A549 (cell line): ENCODE data around the gene TEKTIP1.

Experiments used
- BCL3 ChIP-seq: fragments of >200 bp; sonication (Bioruptor Twin); formaldehyde crosslinking; IDR thresholded peaks from 3 replicates; pipeline ENCODE4 v1.6.1; 2016
- CBX8 ChIP-seq: fragments of 200-600 bp; sonication (generic); IDR thresholded peaks from 2 replicates; pipeline ENCODE4 v1.6.1; 2016
- CHD2 ChIP-seq: fragments of 150-350 bp; IDR thresholded peaks from 2 replicates; pipeline ENCODE4 v1.6.1; 2014; ENCODE audit warnings: low read length; ENCODE audit not compliant: partially characterized antibody
- HEYL ChIP-seq: fragments of 250-450 bp; sonication (Bioruptor Pico); IDR thresholded peaks from 2 replicates; pipeline ENCODE4 v1.8.0; 2021; ENCODE audit warnings: mild to moderate bottlenecking, moderate library complexity
- JUN ChIP-seq, 2 experiments: fragments of >200 bp; sonication (Bioruptor Twin); formaldehyde crosslinking; IDR thresholded peaks; 2 replicates in 1 of 2; 3 replicates in 1 of 2; pipeline ENCODE4 v1.6.1; 2016 to 2017
- POLR2A ChIP-seq: IDR thresholded peaks from 2 replicates; pipeline ENCODE4 v1.6.1; 2012; ENCODE audit warnings: mild to moderate bottlenecking, low read length
- POLR2AphosphoS2 ChIP-seq: conservative IDR thresholded peaks from 2 replicates; pipeline ENCODE4 v1.6.1; 2012; ENCODE audit warnings: low read length, improper control_type of control experiment, inconsistent platforms
- RAD21 ChIP-seq, 2 experiments: fragments of >200 bp in 1 of 2; sonication (Bioruptor Twin) in 1 of 2; formaldehyde crosslinking in 1 of 2; IDR thresholded peaks in 1 of 2; conservative IDR thresholded peaks in 1 of 2; 2 replicates in 1 of 2; 3 replicates in 1 of 2; pipeline ENCODE4 v1.6.1; 2012 to 2018; ENCODE audit warnings: inconsistent platforms in 1 of 2
- RNF2 ChIP-seq: fragments of 200-600 bp; sonication (generic); IDR thresholded peaks from 2 replicates; pipeline ENCODE4 v1.6.1; 2016; ENCODE audit warnings: low read depth, mild to moderate bottlenecking, antibody characterized with exemption, moderate library complexity, borderline replicate concordance
- SREBF2 ChIP-seq: fragments of 450-650 bp; IDR thresholded peaks from 2 replicates; pipeline ENCODE4 v1.6.1; 2014; ENCODE audit warnings: mild to moderate bottlenecking, moderate library complexity
- TP53 ChIP-seq: fragments of 250-450 bp; sonication (Bioruptor Pico); IDR thresholded peaks from 2 replicates; pipeline ENCODE4 v1.5.0; 2021; ENCODE audit warnings: mild to moderate bottlenecking, moderate library complexity
- TF ChIP-seq, protein P1 (sequence below): fragments of >200 bp; sonication (Bioruptor Twin); formaldehyde crosslinking; IDR thresholded peaks from 3 replicates; pipeline ENCODE4 v1.5.1; 2016
- TF ChIP-seq, protein P2 (sequence below): IDR thresholded peaks from 2 replicates; pipeline ENCODE4 v1.6.1; 2012
- TF ChIP-seq, protein P3 (sequence below): fragments of 250-450 bp; sonication (Bioruptor Pico); IDR thresholded peaks from 2 replicates; pipeline ENCODE4 v1.5.0; 2020; ENCODE audit warnings: low read depth, mild to moderate bottlenecking, moderate library complexity

- TF ChIP-seq, protein P1, sequence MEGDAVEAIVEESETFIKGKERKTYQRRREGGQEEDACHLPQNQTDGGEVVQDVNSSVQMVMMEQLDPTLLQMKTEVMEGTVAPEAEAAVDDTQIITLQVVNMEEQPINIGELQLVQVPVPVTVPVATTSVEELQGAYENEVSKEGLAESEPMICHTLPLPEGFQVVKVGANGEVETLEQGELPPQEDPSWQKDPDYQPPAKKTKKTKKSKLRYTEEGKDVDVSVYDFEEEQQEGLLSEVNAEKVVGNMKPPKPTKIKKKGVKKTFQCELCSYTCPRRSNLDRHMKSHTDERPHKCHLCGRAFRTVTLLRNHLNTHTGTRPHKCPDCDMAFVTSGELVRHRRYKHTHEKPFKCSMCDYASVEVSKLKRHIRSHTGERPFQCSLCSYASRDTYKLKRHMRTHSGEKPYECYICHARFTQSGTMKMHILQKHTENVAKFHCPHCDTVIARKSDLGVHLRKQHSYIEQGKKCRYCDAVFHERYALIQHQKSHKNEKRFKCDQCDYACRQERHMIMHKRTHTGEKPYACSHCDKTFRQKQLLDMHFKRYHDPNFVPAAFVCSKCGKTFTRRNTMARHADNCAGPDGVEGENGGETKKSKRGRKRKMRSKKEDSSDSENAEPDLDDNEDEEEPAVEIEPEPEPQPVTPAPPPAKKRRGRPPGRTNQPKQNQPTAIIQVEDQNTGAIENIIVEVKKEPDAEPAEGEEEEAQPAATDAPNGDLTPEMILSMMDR, result no peak
- TF ChIP-seq RAD21 (conservative IDR thresholded peaks at IDR 0.05 in 1 of 2, IDR thresholded peaks at IDR 0.05 in 1 of 2) (no peak), HEYL (CRISPR knock-in tag) (no peak), POLR2AphosphoS2 (no peak), CHD2 (no peak), BCL3 (no peak), POLR2A (no peak), RNF2 (no peak), TP53 (CRISPR knock-in tag) (no peak), JUN (IDR thresholded peaks at IDR 0.05) (no peak), CBX8 (no peak), SREBF2 (no peak)
- TF ChIP-seq, protein P2, sequence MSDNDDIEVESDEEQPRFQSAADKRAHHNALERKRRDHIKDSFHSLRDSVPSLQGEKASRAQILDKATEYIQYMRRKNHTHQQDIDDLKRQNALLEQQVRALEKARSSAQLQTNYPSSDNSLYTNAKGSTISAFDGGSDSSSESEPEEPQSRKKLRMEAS, result no peak
- TF ChIP-seq, protein P3, sequence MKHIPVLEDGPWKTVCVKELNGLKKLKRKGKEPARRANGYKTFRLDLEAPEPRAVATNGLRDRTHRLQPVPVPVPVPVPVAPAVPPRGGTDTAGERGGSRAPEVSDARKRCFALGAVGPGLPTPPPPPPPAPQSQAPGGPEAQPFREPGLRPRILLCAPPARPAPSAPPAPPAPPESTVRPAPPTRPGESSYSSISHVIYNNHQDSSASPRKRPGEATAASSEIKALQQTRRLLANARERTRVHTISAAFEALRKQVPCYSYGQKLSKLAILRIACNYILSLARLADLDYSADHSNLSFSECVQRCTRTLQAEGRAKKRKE, result no peak
These were observed 20.3 kb upstream of the TEKTIP1 start for GRCh38 chr19:3518659-3519058.
